Measurements from ENCODE around the gene CENPV. TPM values are rescaled to one million over a fixed set of nuclear protein-coding genes. Genes with fewer than 3 reads are reported as not detected.

Gene CENPV
- total RNA-seq, 2 donors from 2014 or later: 13.7 to 77.8 TPM

- intact Hi-C loops (cut with DNase I): no loop called here
Observed at GRCh38 chr17:16339402-16339801, 13.9 kb downstream of the CENPV start.

DNA sequence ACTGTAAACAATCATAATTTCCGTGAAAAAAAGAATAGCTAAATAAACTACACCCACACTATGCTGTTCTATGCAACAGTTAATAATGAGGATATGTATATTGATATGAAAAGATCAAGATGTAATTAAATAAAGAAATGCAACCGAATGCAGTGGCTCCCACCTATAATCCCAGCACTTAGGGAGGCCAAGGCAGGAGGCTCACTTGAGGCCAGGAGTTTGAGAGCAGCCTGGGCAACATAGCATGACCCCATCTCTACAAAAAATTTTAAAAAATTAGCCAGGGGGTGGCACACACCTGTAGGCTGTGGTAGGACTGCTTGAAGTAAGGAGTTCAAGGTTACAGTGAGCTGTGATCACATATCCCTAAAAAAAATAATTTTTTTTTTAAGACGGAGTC, 14.9 kb downstream of the CENPV start:
- no peaks in the 10 kb centered on the region for H3K27me3 ChIP-seq
- no peaks in the 10 kb centered on the region for H3K9me3 ChIP-seq
- no peaks in the 10 kb centered on the region for H3K36me3 ChIP-seq (replicated peaks in 1 of 2; ENCODE audit: insufficient read depth in 1 of 2, low read depth in 2 of 2)
- intact Hi-C loops (cut with DNase I): no loop called here
- TF ChIP-seq POLR2A (IDR thresholded peaks at IDR 0.05) (no peak), CTCF (IDR thresholded peaks at IDR 0.05) (no peak)
- WGBS, 2 donors: 86 to 90% methylated on average over 3 of the region's 3 CpGs
- no peak for DNase-seq
- H3K4me3 ChIP-seq: no peak overlapping the region
- H3K4me1 ChIP-seq: no peaks in the 10 kb centered on the region
- ATAC-seq: no peak
- no peak overlapping the region for H3K27ac ChIP-seq

More at GRCh38 chr17:16339402-16339801, 13.9 kb downstream of the CENPV start:
- Histone ChIP-seq H3K9me3 (no peaks in the 10 kb centered on the region), H3K36me3 (replicated peaks in 1 of 2; ENCODE audit: insufficient read depth in 1 of 2, low read depth in 2 of 2) (no peaks in the 10 kb centered on the region), H3K4me3 (no peak overlapping the region), H3K4me1 (no peaks in the 10 kb centered on the region), H3K27me3 (no peaks in the 10 kb centered on the region), H3K27ac (no peak overlapping the region)
- no peak for TF ChIP-seq CTCF (IDR thresholded peaks at IDR 0.05)
- no peak for TF ChIP-seq POLR2A (IDR thresholded peaks at IDR 0.05)
- no peak for DNase-seq
- no peak for ATAC-seq
- WGBS, 2 donors: 96 to 100% methylated on average over 1 of the region's 1 CpG

GRCh38 chr17:16329519-16330271, 23.6 kb downstream of the CENPV start:
- no peak overlapping the region for H3K4me3 ChIP-seq
- H3K36me3 ChIP-seq (replicated peaks in 1 of 2; ENCODE audit: insufficient read depth in 1 of 2, low read depth in 2 of 2): no peaks in the 10 kb centered on the region
- TF ChIP-seq CTCF (IDR thresholded peaks at IDR 0.05) (no peak), POLR2A (IDR thresholded peaks at IDR 0.05) (no peak)
- H3K4me1 ChIP-seq: no peaks in the 10 kb centered on the region
- intact Hi-C loops (cut with DNase I): no loop called here
- no peak overlapping the region for H3K27ac ChIP-seq
- no peaks in the 10 kb centered on the region for H3K9me3 ChIP-seq
- ATAC-seq: no peak
- WGBS, 2 donors: 65 to 75% methylated on average over 10 to 11 of the region's 11 CpGs
- DNase-seq: peak in 2 of 4 donors; percentile 37 to 51
- H3K27me3 ChIP-seq: no peaks in the 10 kb centered on the region

- Histone ChIP-seq H3K4me3 (no peak overlapping the region), H3K4me1 (no peaks in the 10 kb centered on the region), H3K36me3 (replicated peaks in 1 of 2; ENCODE audit: insufficient read depth in 1 of 2, low read depth in 2 of 2) (no peaks in the 10 kb centered on the region), H3K27ac (no peak overlapping the region), H3K9me3 (no peaks in the 10 kb centered on the region), H3K27me3 (no peaks in the 10 kb centered on the region)
- TF ChIP-seq POLR2A (IDR thresholded peaks at IDR 0.05) (no peak), CTCF (IDR thresholded peaks at IDR 0.05) (no peak)
- intact Hi-C loops (cut with DNase I): no loop called here
- ATAC-seq (no peak), DNase-seq (no peak)
- 18 to 50% methylated on average over 1 of the region's 1 CpG for WGBS, 2 donors
Observed at GRCh38 chr17:16328997-16329396, 24.3 kb downstream of the CENPV start.

DNA sequence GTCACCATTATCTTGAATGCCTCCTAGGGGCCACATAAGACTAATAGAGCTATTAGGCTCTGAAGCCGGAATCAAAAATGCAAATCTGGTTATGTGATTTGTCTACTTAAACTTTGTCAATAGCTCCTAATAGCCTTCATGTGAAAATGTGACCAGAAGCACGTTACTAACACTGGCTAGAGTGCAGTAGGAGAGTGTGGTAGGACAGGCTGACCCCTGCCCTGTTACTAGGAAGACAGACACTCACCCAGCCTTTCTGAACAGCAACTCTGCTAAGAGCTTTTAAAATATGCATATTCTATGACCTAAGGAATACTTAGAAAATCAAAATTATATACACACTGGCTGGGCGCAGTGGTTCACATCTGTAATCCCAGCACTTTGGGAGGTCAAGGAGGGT, 26.3 kb downstream of the CENPV start:
- H3K36me3 ChIP-seq (replicated peaks in 1 of 2; ENCODE audit: insufficient read depth in 1 of 2, low read depth in 2 of 2): no peaks in the 10 kb centered on the region
- WGBS, 2 donors: 97 to 100% methylated on average over 3 of the region's 3 CpGs
- DNase-seq: no peak
- no peaks in the 10 kb centered on the region for H3K27me3 ChIP-seq
- no peaks in the 10 kb centered on the region for H3K4me1 ChIP-seq
- H3K9me3 ChIP-seq: no peaks in the 10 kb centered on the region
- H3K27ac ChIP-seq: no peak overlapping the region
- H3K4me3 ChIP-seq: no peak overlapping the region
- TF ChIP-seq CTCF (IDR thresholded peaks at IDR 0.05): no peak
- TF ChIP-seq POLR2A (IDR thresholded peaks at IDR 0.05): no peak
- ATAC-seq: no peak
- intact Hi-C loops (cut with DNase I): no loop called here
